Left lung (tissue), 10 donors: ENCODE results near the gene STK24. TPM values are rescaled to one million over a fixed set of nuclear protein-coding genes. Genes with fewer than 3 reads are reported as not detected.

Experiments
- ATAC-seq: fragments of 200-7000 bp; cut with Tn5 transposase; one replicate; pipeline ENCODE4 v1.9.1; 2020; ENCODE audit warnings: moderate library complexity
- DNase-seq, 4 donors: peaks; one replicate each; pipeline ENCODE4 v3.0.0-alpha.2; 2013 to 2020
- H3K27ac ChIP-seq, 2 donors: fragments of 200-600 bp; sonication (generic) in 1 of 2; one replicate each; pipeline versions ENCODE4 v1.5.0 to v1.8.0; 2020 to 2021
- H3K27me3 ChIP-seq, 2 donors: fragments of 200-600 bp; sonication (generic) in 1 of 2; one replicate each; pipeline versions ENCODE4 v1.5.0 to v1.8.0; 2020 to 2021
- H3K36me3 ChIP-seq, 2 donors: fragments of 200-600 bp; sonication (generic) in 1 of 2; one replicate each; pipeline versions ENCODE4 v1.5.0 to v1.8.0; 2020 to 2021
- H3K4me1 ChIP-seq, 2 donors: fragments of 200-600 bp; one replicate each; pipeline ENCODE4 v1.8.0; 2021
- H3K4me3 ChIP-seq, 2 donors: fragments of 200-600 bp; sonication (generic) in 1 of 2; one replicate each; pipeline versions ENCODE4 v1.5.0 to v1.8.0; 2020 to 2021; ENCODE audit warnings: mild to moderate bottlenecking in 1 of 2
- H3K9me3 ChIP-seq, 2 donors: fragments of 200-600 bp; sonication (generic) in 1 of 2; one replicate each; pipeline versions ENCODE4 v1.5.0 to v1.8.0; 2020 to 2021
- intact Hi-C, 2 donors: fragments of 100-400 bp; cut with DNase I; formaldehyde crosslinking; loops; one replicate each; pipeline versions ENCODE4 v1.11.2 to v1.14.2; 2022
- polyA plus RNA-seq, 6 donors: library from polyadenylated mRNA; unstranded; fragments of 120-200 nt; gene quantifications; one replicate each; pipeline ENCODE4 v1.2.1, GENCODE V29; 2013; ENCODE audit not compliant: insufficient read length in 6 of 6
- total RNA-seq, 2 donors: library from RNA; stranded (reverse); fragmentation: NEBNext Ultra II Directional; extraction: Animal tissue kit (Norgen Biotek cat#: 25700); gene quantifications; one replicate each; pipeline ENCODE4 v1.2.1, GENCODE V29; 2021
- TF ChIP-seq, protein P1 (sequence below), 2 donors: fragments of 200-600 bp; sonication (generic) in 1 of 2; IDR thresholded peaks; one replicate each; pipeline versions ENCODE4 v1.5.0 to v1.8.0; 2021; ENCODE audit warnings: antibody characterized with exemption in 2 of 2
- donor health status: DM: no; HTN: yes; CAD: no.
- donor health status: DM: no; HTN: no; CAD: no.

The STK24 gene
- total and polyA plus RNA-seq, 8 donors = 65.6 to 84.0 (median 75.0) TPM

DNA sequence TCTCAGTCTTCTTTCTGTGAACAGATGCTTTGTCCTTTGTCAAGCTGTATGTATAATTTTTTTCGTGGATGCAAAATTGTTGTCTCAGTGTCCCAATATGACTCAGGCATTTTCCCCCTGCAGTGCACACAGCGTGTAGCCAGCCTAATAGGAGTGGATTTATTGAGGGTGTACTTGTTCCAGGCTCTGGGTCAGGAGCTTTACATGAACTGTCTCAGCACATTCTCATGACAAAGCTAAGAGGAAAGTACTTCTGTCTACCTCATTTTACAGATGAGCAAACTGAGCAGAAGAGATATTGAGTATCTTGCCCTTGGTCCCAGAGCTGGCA lies 50.8 kb downstream of the STK24 start:
- intact Hi-C loops = no loop called here
- no peak for ATAC-seq
- H3K27me3 ChIP-seq = no peaks in the 10 kb centered on the region
- H3K9me3 ChIP-seq = no peaks in the 10 kb centered on the region
- TF ChIP-seq, protein P1, sequence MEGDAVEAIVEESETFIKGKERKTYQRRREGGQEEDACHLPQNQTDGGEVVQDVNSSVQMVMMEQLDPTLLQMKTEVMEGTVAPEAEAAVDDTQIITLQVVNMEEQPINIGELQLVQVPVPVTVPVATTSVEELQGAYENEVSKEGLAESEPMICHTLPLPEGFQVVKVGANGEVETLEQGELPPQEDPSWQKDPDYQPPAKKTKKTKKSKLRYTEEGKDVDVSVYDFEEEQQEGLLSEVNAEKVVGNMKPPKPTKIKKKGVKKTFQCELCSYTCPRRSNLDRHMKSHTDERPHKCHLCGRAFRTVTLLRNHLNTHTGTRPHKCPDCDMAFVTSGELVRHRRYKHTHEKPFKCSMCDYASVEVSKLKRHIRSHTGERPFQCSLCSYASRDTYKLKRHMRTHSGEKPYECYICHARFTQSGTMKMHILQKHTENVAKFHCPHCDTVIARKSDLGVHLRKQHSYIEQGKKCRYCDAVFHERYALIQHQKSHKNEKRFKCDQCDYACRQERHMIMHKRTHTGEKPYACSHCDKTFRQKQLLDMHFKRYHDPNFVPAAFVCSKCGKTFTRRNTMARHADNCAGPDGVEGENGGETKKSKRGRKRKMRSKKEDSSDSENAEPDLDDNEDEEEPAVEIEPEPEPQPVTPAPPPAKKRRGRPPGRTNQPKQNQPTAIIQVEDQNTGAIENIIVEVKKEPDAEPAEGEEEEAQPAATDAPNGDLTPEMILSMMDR (IDR thresholded peaks at IDR 0.05) = no peak
- peaks cover 5 to 69% of the 10 kb centered on the region in 2 donors for H3K4me1 ChIP-seq
- H3K36me3 ChIP-seq = no peaks in the 10 kb centered on the region
- H3K27ac ChIP-seq = no peak overlapping the region
- H3K4me3 ChIP-seq = no peak overlapping the region
- DNase-seq = no peak

DNA sequence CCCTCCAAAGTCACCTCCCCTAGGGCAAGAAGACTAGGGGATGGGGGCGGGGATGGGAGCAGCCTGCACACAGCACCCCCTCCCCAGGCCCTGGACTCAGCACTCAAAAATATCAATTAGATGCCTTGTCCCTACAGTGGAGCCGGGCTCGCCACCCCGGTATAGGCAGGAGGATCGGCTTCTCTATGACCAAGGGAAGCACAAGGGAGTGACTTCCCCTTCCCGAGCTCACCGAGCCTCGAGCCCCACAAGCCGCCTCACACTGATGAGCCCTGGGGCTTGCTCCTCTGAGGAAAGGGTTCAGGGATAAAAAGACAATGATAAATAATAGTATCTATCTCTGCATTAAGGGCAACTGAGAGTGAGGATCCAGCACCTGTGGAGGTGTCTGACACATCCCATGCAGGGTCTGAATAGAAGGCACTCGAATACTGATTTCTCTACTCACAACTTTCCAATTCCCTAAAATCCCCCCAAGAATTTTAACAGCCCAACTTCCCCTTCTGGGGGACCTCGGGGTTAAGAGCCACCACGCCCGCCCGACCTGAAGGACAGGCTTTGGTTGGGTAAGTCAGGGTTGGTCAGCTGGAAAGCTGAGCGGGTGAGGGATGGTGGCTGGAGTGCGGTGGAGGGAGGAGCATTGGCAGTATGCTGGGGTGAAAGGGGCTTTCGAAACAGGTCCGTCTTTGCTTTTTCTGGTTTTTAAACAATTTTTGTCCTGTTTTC lies 51.3 kb downstream of the STK24 start:
- Histone ChIP-seq H3K9me3 (no peaks in the 10 kb centered on the region), H3K27me3 (no peaks in the 10 kb centered on the region), H3K27ac (no peak overlapping the region), H3K4me3 (no peak overlapping the region), H3K4me1 (peaks cover 5 to 70% of the 10 kb centered on the region in 2 donors), H3K36me3 (no peaks in the 10 kb centered on the region)
- no peak for DNase-seq
- no peak for ATAC-seq
- intact Hi-C loops = no loop called here
- TF ChIP-seq, protein P1 (IDR thresholded peaks at IDR 0.05) = no peak

DNA sequence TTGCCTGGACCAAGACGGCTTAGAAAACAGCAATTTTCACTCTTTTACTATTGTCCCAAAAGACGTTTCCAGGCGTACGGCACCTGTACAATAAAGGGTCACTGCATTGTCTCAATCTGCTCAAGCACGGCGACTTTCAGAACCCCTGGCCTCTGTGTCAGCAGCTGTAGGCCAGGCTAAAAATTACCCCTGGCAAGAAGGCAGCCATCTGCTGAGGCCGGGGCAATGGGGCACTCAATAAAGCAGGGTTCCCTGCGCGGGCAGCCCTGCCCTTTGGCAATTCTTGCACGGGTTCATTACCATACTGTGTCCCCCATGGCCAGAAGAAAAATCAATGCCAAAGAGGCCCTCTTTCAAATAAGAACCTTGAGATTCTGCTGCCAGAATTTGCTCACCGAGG lies 52.1 kb downstream of the STK24 start:
- no peaks in the 10 kb centered on the region for H3K27me3 ChIP-seq
- no peak for ATAC-seq
- intact Hi-C loops = no loop called here
- DNase-seq = no peak
- peaks cover 5 to 72% of the 10 kb centered on the region in 2 donors for H3K4me1 ChIP-seq
- H3K36me3 ChIP-seq = no peaks in the 10 kb centered on the region
- H3K9me3 ChIP-seq = no peaks in the 10 kb centered on the region
- no peak overlapping the region for H3K27ac ChIP-seq
- TF ChIP-seq, protein P1 (IDR thresholded peaks at IDR 0.05) = no peak
- H3K4me3 ChIP-seq = no peak overlapping the region

DNA sequence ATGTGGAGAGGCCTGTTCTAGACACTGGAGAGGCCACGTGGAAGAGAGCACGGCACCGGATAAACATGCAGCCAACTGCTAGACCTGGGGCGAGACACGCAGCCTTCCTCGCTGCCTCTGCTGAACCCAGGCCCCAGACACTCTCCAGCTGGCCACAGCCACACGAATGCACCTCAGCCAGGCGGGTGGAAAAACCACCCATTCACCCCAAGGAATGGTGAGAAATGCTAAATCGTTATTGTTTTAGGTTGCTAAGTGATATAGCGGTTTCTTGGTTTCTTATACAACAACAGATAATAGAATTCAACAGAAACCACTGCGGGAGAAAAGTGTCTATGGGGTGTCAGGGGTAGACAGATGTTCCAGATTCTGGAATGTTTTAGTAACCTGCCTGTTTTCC lies 52.5 kb downstream of the STK24 start:
- Histone ChIP-seq H3K27me3 (no peaks in the 10 kb centered on the region), H3K4me1 (peaks cover 5 to 70% of the 10 kb centered on the region in 2 donors), H3K4me3 (no peak overlapping the region), H3K36me3 (no peaks in the 10 kb centered on the region), H3K9me3 (no peaks in the 10 kb centered on the region), H3K27ac (no peak overlapping the region)
- intact Hi-C loops = no loop called here
- no peak for DNase-seq
- ATAC-seq = no peak
- TF ChIP-seq, protein P1 (IDR thresholded peaks at IDR 0.05) = no peak

DNA sequence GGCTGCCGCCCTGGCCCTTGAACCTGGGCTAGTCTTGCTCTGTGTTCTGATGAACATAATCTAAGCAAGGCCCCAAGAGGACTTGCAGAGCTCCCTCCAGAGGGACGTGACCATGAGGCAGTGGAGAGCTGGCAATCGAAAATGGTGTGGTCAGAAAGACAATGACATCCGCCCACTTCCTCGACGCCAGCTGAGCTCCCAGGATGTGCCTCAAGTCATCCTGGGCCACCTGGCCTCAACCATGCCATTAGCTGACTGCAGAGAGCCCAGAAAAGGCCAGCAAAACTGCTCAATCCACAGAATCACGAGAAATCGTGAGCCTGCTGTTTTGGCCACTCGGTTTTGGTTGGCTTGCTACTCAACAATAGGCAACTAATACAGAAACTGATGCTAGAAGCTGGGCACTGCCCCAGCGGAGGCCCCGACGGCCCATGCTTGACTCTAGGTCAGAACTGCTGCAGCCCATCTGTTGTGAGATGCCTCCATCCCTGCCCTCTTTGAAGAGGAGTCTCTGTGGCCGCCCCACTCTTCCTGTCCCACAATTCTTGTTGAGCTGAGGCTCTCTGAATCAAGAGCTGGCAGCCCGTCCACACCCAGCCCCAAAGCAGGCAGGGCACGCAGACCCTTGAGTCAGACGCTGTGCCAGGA lies 53.3 kb downstream of the STK24 start:
- Histone ChIP-seq H3K36me3 (peaks cover 0 to 6% of the 10 kb centered on the region in 2 donors), H3K9me3 (no peaks in the 10 kb centered on the region), H3K27me3 (no peaks in the 10 kb centered on the region), H3K27ac (no peak overlapping the region), H3K4me3 (no peak overlapping the region), H3K4me1 (peaks cover 5 to 61% of the 10 kb centered on the region in 2 donors)
- DNase-seq = no peak
- intact Hi-C loops = no loop called here
- TF ChIP-seq, protein P1 (IDR thresholded peaks at IDR 0.05) = no peak
- no peak for ATAC-seq
